Stomach (tissue), 9 donors: ENCODE measurements around the gene ZNF397. TPM values are rescaled to one million over a fixed set of nuclear protein-coding genes. Genes with fewer than 3 reads are reported as not detected.
A peak's percentile ranks its signal among the peaks of the same experiment; 100 is the strongest.

Experiments
- DNase-seq, 2 donors: peaks; one replicate each; pipeline versions ENCODE4 v3.0.0 to v3.0.0-alpha.2; 2013 to 2019
- H3K27ac ChIP-seq, 5 donors: fragments of 200-600 bp in 4 of 5; sonication (generic) in 4 of 5; one replicate each; pipeline ENCODE4 v1.5.1; 2013 to 2019; ENCODE audit warnings: mild to moderate bottlenecking in 1 of 5, moderate library complexity in 1 of 5
- H3K27me3 ChIP-seq, 3 donors: fragments of 200-600 bp; sonication (generic); one replicate each; pipeline ENCODE4 v1.5.1; 2017 to 2019; ENCODE audit warnings: mixed run types in 1 of 3
- H3K36me3 ChIP-seq, 4 donors: fragments of 200-600 bp; sonication (generic); 1 replicate in 3 of 4; 2 replicates in 1 of 4; pipeline ENCODE4 v1.5.1; 2016 to 2019
- H3K4me1 ChIP-seq, 4 donors: fragments of 200-600 bp; sonication (generic); one replicate each; pipeline ENCODE4 v1.5.1; 2016 to 2019
- H3K4me3 ChIP-seq, 4 donors: fragments of 200-600 bp; sonication (generic) in 3 of 4; one replicate each; pipeline ENCODE4 v1.5.1; 2016 to 2019; ENCODE audit warnings: mild to moderate bottlenecking in 1 of 4
- H3K9me3 ChIP-seq, 4 donors: fragments of 200-600 bp; sonication (generic); one replicate each; pipeline ENCODE4 v1.5.1; 2016 to 2019
- CTCF ChIP-seq, 7 experiments: fragments of 450-650 bp in 4 of 7; fragments of 200-600 bp in 3 of 7; sonication (generic) in 3 of 7; IDR thresholded peaks; one replicate each; pipeline ENCODE4 v1.5.1; 2016 to 2019; ENCODE audit warnings: antibody characterized with exemption in 7 of 7, control low read depth in 2 of 7, mild to moderate bottlenecking in 1 of 7
- EP300 ChIP-seq: sonication (generic); formaldehyde crosslinking; IDR thresholded peaks from one replicate; pipeline ENCODE4 v1.6.1; 2017; ENCODE audit warnings: antibody characterized with exemption
- POLR2A ChIP-seq, 4 donors: fragments of 450-650 bp; IDR thresholded peaks; one replicate each; pipeline ENCODE4 v1.6.1; 2016; ENCODE audit warnings: antibody characterized with exemption in 4 of 4, control low read depth in 2 of 4, mild to moderate bottlenecking in 1 of 4, moderate library complexity in 1 of 4
- POLR2AphosphoS5 ChIP-seq, 3 donors: sonication (generic); formaldehyde crosslinking; IDR thresholded peaks; one replicate each; pipeline ENCODE4 v1.6.1; 2016; ENCODE audit warnings: antibody characterized with exemption in 3 of 3
- WGBS, 5 donors: extraction: QIAGEN DNeasy Blood & Tissue Kit in 3 of 5; methylation state at CpG; one replicate each; pipeline versions ENCODE4 v1.1.5 to v1.1.7; 2013 to 2018; 5-methylcytosine and 5-hydroxymethylcytosine counted together
- intact Hi-C: fragments of 100-400 bp; cut with DNase I; formaldehyde crosslinking; loops from one replicate; pipeline ENCODE4 v1.15.1; 2023; ENCODE audit warnings: low total_unique reads
- polyA plus RNA-seq, 3 donors: library from polyadenylated mRNA; stranded (reverse); fragments of 200-250 nt; gene quantifications; one replicate each; pipeline ENCODE4 v1.2.3, GENCODE V29; 2013
- total RNA-seq, 5 donors: library from RNA; depleted of rRNA; stranded (reverse); fragments of >200 nt; gene quantifications; one replicate each; pipeline versions ENCODE4 v1.1.0 to v1.2.3, GENCODE V29; 2014 to 2016
- donor health status: healthy with polysubstance abuse.
- donor health status: Bipolar disorder and iron deficiency.
- donor health status: healthy.

The ZNF397 gene
- total and polyA plus RNA-seq, 8 donors, result 10.9 to 45.5 (median 21.4) TPM

DNA sequence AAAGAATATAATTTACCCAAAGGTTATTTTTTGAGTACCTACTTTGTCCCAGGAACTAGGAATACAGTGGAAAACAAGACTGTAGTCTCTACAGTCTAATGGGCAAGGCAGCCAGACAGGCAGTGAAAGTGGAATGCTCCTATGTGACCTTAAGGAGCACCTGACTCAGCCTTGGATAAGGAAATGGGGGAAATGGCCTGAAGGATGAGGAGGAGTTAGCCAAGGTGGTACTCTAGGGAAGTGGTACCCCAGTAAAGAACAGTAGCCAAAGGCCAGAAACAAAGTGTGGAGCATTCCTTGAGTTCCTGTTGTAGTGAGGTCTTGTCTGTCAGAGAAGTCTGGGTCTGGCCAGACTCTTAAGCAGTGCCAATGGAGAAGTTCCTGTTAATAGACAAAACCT lies 6.0 kb downstream of the ZNF397 start:
- no peaks in the 10 kb centered on the region for H3K27me3 ChIP-seq
- DNase-seq, result no peak
- intact Hi-C loops, result no loop called here
- peak overlapping the region in 1 of 5 donors; percentile 1 for H3K27ac ChIP-seq
- peaks cover 59 to 91% (median 89%) of the 10 kb centered on the region in 4 donors for H3K36me3 ChIP-seq
- H3K4me3 ChIP-seq, result no peak overlapping the region
- TF ChIP-seq POLR2A (IDR thresholded peaks at IDR 0.05) (no peak), EP300 (no peak), CTCF (IDR thresholded peaks at IDR 0.05) (no peak), POLR2AphosphoS5 (IDR thresholded peaks at IDR 0.05) (no peak)
- peaks cover 0 to 23% (median 0%) of the 10 kb centered on the region in 4 donors for H3K9me3 ChIP-seq
- H3K4me1 ChIP-seq, result peaks cover 4 to 17% (median 9%) of the 10 kb centered on the region in 4 donors

DNA sequence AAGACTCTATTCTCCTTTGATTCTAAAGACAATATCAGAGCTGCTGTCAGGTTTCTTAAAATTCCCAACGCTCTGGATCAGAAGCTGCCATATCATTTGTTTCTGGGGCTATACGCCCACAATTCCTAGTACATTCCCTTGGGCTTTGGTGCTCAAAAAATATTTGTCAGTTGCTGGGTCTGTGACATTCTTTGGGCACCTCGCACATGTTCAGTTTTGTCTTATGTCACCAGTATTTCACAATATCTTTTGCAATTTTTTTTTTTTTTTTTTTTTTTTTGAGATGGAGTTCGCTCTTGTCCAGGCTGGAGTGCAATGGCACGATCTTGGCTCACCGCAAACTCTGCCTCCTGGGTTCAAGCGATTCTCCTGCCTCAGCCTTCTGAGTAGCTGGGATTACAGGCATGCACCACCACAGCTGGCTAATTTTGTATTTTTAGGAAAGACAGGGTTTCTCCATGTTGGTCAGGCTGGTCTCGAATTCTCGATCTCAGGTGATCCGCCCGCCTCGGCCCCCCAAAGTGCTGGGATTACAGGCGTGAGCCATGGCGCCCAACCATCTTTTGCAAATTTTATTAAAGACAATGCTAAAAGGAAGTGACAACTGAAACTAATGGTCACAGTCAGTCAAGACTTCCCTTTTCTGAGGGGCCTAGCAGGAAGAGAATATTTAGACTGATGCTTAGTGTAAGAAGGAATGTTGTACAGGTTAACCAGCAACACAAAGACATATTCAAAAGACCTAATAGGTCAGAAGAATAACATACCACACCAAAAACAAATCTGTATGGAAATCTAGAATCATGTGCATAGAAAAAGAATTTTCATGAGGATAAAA lies 6.8 kb downstream of the ZNF397 start:
- H3K9me3 ChIP-seq, result peaks cover 0 to 31% (median under 1%) of the 10 kb centered on the region in 4 donors
- no peak for DNase-seq
- peaks cover 57 to 94% (median 91%) of the 10 kb centered on the region in 4 donors for H3K36me3 ChIP-seq
- no peak overlapping the region for H3K4me3 ChIP-seq
- intact Hi-C loops, result no loop called here
- peak overlapping the region in 1 of 5 donors; percentile 1 for H3K27ac ChIP-seq
- peaks cover 0 to 9% (median 2%) of the 10 kb centered on the region in 4 donors for H3K4me1 ChIP-seq
- no peaks in the 10 kb centered on the region for H3K27me3 ChIP-seq
- TF ChIP-seq POLR2A (IDR thresholded peaks at IDR 0.05), result no peak
- no peak for TF ChIP-seq CTCF (IDR thresholded peaks at IDR 0.05)
- no peak for TF ChIP-seq POLR2AphosphoS5 (IDR thresholded peaks at IDR 0.05)
- TF ChIP-seq EP300, result no peak
- 94 to 98% (median 96%) methylated on average over 14 of the region's 14 CpGs for WGBS, 5 donors

DNA sequence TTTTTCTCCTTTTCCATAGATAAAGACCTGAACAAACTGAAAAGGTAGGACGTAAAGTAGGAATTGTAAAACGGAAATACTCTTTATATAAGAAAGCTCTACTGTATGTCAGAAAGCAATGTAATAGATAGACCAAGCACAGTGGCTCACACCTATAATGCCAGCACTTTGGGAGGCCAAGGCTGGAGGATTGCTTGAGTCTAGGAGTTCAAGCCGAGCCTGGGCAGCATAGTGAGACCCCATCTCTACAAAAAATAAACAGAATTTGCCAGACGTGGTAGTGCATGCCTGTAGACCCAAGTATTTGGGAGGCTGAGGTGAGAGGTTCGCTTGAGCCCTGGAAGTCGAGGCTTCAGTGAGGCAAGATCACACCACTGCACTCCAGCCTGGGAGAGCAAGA lies 7.6 kb downstream of the ZNF397 start:
- intact Hi-C loops, result no loop called here
- Histone ChIP-seq H3K27ac (no peak overlapping the region), H3K27me3 (no peaks in the 10 kb centered on the region), H3K9me3 (peaks cover 0 to 39% (median 4%) of the 10 kb centered on the region in 4 donors), H3K4me1 (peaks cover 0 to under 1% (median 0%) of the 10 kb centered on the region in 4 donors), H3K36me3 (peaks cover 52 to 94% (median 91%) of the 10 kb centered on the region in 4 donors), H3K4me3 (no peak overlapping the region)
- no peak for TF ChIP-seq POLR2AphosphoS5 (IDR thresholded peaks at IDR 0.05)
- TF ChIP-seq CTCF (IDR thresholded peaks at IDR 0.05), result no peak
- no peak for TF ChIP-seq POLR2A (IDR thresholded peaks at IDR 0.05)
- no peak for TF ChIP-seq EP300
- WGBS, 5 donors, result 96 to 98% (median 97%) methylated on average over 6 of the region's 6 CpGs
- no peak for DNase-seq

DNA sequence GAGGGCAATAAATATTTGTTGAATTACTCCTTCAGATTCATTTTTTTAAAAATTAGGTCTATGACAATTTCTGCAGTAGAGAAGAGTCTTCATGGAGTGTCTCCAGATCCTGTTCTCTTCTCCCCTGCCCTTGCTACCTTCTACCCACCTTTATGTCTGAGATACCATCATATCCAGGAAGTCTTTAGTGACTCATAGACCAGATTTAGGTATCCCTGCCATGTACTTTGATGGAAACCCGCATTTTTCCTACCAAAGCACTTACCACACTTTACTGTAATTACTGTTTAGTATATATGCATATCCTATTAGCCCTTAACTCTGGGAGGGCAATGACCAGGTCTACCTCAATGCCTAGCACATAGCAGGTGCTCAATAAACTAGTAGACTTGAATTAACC lies 11.6 kb downstream of the ZNF397 start:
- intact Hi-C loops, result no loop called here
- peaks cover 15 to 88% (median 78%) of the 10 kb centered on the region in 4 donors for H3K36me3 ChIP-seq
- 85 to 100% (median 92%) methylated on average over 1 of the region's 1 CpG for WGBS, 5 donors
- H3K4me1 ChIP-seq, result no peaks in the 10 kb centered on the region
- no peaks in the 10 kb centered on the region for H3K27me3 ChIP-seq
- H3K27ac ChIP-seq, result no peak overlapping the region
- H3K9me3 ChIP-seq, result peaks cover 0 to 30% (median 10%) of the 10 kb centered on the region in 4 donors
- TF ChIP-seq EP300 (no peak), POLR2A (IDR thresholded peaks at IDR 0.05) (no peak), CTCF (IDR thresholded peaks at IDR 0.05) (no peak), POLR2AphosphoS5 (IDR thresholded peaks at IDR 0.05) (no peak)
- no peak overlapping the region for H3K4me3 ChIP-seq
- DNase-seq, result no peak
